Measurements from ENCODE around the gene PHOSPHO1.

The PHOSPHO1 gene

GRCh38 chr17:49191917-49192741 lies 38.5 kb downstream of the PHOSPHO1 start (continued):
- TF ChIP-seq ZNF704 (tag by site-specific recombination; IDR thresholded peaks at IDR 0.05) (no peak), ZNF112 (tag by site-specific recombination; IDR thresholded peaks at IDR 0.05) (no peak), ZNF184 (tag by site-specific recombination; IDR thresholded peaks at IDR 0.05) (peak; percentile 74; the same call in 1 of the 2 replicates), ZNF561 (tag by site-specific recombination; IDR thresholded peaks at IDR 0.05; ENCODE audit: borderline replicate concordance) (peak; percentile 34), ZNF548 (tag by site-specific recombination; IDR thresholded peaks at IDR 0.05) (no peak), ZNF571 (tag by site-specific recombination; IDR thresholded peaks at IDR 0.05) (no peak), ZNF211 (tag by site-specific recombination; IDR thresholded peaks at IDR 0.05; ENCODE audit: low read depth) (no peak), ZNF114 (tag by site-specific recombination; IDR thresholded peaks at IDR 0.05) (no peak), ZNF501 (tag by site-specific recombination; IDR thresholded peaks at IDR 0.05) (peak; percentile 88), ZNF202 (tag by site-specific recombination; IDR thresholded peaks at IDR 0.05; ENCODE audit: borderline replicate concordance) (no peak), ZNF416 (tag by site-specific recombination; IDR thresholded peaks at IDR 0.05) (no peak), ZNF664 (tag by site-specific recombination; IDR thresholded peaks at IDR 0.05) (peak; percentile 18; the same call in 1 of the 2 replicates), ZNF626 (tag by site-specific recombination; IDR thresholded peaks at IDR 0.05) (no peak), ZNF394 (tag by site-specific recombination; IDR thresholded peaks at IDR 0.05; ENCODE audit: borderline replicate concordance) (peak; percentile 66; the same call in 1 of the 2 replicates), ZXDB (tag by site-specific recombination; IDR thresholded peaks at IDR 0.05) (peak; percentile 72), GLI2 (tag by site-specific recombination; IDR thresholded peaks at IDR 0.05; ENCODE audit: borderline replicate concordance, low read depth) (no peak), ZNF292 (tag by site-specific recombination; IDR thresholded peaks at IDR 0.05; ENCODE audit: borderline replicate concordance, low read depth) (no peak), ZNF521 (tag by site-specific recombination; IDR thresholded peaks at IDR 0.05) (no peak), ZNF488 (tag by site-specific recombination; IDR thresholded peaks at IDR 0.05) (no peak), ZNF558 (tag by site-specific recombination; IDR thresholded peaks at IDR 0.05) (peak; percentile 66; the same call in 1 of the 2 replicates), FEZF1 (tag by site-specific recombination; IDR thresholded peaks at IDR 0.05) (no peak; the same call in 1 of the 2 replicates), ZNF600 (tag by site-specific recombination; IDR thresholded peaks at IDR 0.05) (peak; percentile 96), ZNF654 (tag by site-specific recombination; IDR thresholded peaks at IDR 0.05; ENCODE audit: low read depth) (no peak), ZNF239 (tag by site-specific recombination; IDR thresholded peaks at IDR 0.05) (no peak), ZNF138 (tag by site-specific recombination; IDR thresholded peaks at IDR 0.05; ENCODE audit: borderline replicate concordance) (no peak), ZNF223 (tag by site-specific recombination; IDR thresholded peaks at IDR 0.05) (no peak), PBX3 (CRISPR knock-in tag; IDR thresholded peaks at IDR 0.05) (peak; percentile 38; the same call in 1 of the 2 replicates), ZNF248 (tag by site-specific recombination; IDR thresholded peaks at IDR 0.05) (no peak), ZNF398 (tag by site-specific recombination; IDR thresholded peaks at IDR 0.05) (0 out of 2 replicates have a peak, but pooled peaks have one; percentile 61), ZBTB21 (tag by site-specific recombination; IDR thresholded peaks at IDR 0.05) (peak; percentile 34), IKZF3 (tag by site-specific recombination; IDR thresholded peaks at IDR 0.05) (peak; percentile 68)
- TF ChIP-seq, protein P1, sequence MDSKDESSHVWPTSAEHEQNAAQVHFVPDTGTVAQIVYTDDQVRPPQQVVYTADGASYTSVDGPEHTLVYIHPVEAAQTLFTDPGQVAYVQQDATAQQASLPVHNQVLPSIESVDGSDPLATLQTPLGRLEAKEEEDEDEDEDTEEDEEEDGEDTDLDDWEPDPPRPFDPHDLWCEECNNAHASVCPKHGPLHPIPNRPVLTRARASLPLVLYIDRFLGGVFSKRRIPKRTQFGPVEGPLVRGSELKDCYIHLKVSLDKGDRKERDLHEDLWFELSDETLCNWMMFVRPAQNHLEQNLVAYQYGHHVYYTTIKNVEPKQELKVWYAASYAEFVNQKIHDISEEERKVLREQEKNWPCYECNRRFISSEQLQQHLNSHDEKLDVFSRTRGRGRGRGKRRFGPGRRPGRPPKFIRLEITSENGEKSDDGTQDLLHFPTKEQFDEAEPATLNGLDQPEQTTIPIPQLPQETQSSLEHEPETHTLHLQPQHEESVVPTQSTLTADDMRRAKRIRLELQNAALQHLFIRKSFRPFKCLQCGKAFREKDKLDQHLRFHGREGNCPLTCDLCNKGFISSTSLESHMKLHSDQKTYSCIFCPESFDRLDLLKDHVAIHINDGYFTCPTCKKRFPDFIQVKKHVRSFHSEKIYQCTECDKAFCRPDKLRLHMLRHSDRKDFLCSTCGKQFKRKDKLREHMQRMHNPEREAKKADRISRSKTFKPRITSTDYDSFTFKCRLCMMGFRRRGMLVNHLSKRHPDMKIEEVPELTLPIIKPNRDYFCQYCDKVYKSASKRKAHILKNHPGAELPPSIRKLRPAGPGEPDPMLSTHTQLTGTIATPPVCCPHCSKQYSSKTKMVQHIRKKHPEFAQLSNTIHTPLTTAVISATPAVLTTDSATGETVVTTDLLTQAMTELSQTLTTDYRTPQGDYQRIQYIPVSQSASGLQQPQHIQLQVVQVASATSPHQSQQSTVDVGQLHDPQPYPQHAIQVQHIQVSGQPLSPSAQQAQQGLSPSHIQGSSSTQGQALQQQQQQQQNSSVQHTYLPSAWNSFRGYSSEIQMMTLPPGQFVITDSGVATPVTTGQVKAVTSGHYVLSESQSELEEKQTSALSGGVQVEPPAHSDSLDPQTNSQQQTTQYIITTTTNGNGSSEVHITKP (tag by site-specific recombination; IDR thresholded peaks at IDR 0.05), result no peak; the same call in 1 of the 2 replicates

Measured in HEK293 (cell line).